Measurements from ENCODE around the gene LEPROT.

The LEPROT gene

DNA sequence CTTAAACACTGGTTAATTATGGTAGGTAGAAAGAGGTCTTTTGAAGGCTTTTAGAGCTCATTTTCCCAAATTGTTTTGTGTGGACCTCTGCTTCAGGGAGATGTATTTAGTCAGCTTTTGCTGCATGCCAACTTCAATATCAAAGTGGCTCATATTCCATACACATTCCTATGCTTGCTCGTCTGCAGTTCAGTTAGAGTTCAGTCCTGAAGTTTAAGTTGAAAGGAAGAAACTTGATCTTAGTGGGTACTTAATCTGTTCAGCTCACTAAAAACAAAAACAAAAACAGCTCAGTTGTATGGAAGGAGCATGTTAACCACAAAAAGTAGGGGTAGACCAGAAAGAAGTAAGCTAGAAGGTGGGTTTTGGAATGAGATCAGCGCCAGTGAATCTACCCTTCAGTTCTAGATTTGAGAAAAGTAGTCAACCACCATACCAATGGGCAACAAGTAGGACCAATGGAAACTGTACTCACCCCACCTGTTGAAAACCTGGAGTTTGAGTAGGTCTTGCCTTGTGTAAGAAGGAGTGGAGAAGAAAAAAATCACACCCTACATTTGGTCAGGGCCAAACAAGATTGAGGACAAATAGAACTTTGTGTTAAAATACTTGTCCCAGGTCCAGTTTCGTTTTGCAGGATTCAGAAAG is 58.0 kb downstream of the LEPROT start:
- FAIRE-seq = no peak

DNA sequence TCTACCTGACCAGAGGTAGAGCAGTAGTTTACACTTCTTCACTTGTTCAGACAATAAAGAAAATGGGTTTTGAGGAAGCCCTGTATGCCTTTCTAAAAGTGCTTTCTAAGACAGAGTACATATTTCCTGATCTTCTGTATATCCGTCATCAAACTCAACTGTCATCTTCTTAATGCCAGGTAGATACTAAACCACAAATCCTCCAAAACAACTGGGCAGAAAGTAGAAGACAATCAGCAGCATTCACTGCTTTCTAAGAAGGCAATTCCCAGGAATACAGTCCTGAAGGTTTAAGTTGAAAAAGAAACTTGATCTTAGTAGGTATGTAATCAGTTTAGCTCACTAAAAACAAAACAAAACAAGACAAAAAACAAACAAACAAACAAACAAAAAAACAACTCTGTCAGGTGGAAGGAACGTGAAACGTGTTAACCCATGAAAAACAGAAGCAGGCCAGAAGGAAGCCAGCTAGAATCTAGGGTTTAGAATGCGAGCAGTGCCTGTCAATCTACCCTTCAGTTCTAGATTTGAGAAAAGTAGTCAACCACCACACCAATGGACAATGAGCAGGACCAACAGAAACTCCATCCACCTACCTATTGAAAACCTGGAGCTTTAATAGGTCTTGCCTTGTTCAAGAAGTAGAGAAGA is 59.2 kb downstream of the LEPROT start:
- no peak for FAIRE-seq

DNA sequence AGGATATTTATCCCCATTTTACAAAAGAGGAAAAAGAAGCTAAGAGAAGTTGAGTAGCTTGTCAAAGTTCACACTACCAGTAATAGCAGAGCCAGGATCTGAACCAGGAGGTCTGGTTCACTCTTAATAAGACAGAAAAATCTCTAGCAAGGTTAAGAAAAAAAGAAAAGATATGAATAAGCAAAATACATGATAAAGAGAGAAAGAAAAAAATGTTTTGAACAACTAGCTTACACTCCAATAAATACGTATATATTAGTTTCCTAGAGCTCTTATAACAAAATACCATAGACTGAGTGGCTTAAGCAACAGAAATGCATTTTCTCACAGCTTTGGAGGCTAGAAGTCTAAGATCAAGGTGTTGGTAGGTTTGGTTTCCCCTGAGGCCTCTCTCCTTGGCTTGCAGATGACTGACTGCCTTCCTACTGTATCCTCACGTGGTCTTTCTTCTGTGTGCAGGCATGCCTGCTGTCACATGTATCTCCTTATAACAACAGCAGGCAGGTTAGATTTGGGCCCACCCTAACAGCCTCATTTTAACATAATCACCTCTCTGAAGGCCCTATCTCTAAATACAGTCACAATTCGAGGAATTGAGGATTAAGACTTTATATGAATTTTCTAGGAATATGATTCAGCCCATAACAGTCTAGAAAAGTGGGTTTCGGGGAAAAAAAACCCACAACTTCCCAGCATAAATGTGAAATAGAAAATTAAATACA is 60.4 kb downstream of the LEPROT start:
- FAIRE-seq = no peak

DNA sequence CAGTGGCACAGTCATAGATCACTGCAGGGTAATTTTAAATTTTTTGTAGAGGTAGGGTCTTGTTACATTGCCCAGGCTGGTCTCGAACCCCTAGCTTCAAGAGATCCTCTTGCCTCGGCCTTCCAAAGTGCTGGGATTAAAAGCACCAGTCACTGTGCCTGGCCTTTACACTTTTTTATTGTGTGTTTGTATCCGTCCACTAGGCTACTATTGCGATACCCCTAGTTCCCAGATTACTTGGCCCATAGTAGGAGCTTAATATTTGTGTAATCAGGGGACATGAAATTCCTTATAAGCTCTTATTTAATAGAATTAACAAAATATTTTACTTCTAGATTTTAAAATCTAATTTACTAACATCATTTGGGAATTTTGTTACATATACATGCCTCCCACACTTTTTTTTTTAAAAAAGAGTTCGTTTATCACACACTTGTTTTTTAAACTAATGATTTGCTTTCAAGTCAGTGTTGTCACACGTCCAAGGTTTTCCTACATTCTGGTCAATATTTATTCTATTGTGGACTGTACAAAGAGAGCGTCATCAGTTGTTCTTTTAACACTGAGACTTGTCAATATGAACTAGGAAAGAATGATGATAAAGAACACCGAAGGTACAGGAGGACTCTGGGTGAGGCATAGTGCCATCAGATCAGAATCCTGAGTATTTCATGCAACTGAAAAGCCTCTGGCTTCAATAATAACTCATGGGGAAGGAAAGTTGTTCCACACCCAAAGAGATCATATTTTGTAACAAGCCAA is 63.7 kb downstream of the LEPROT start:
- no peak for FAIRE-seq

Data from endometrium (tissue), 2 donors.